B cell (primary cell): ENCODE results near the gene C22orf15. TPM values are rescaled to one million over a fixed set of nuclear protein-coding genes. Genes with fewer than 3 reads are reported as not detected.

ENCODE experiments used
- ATAC-seq: fragments of 200-7000 bp; cut with Tn5 transposase; one replicate; pipeline ENCODE4 v1.10.0; 2021; ENCODE audit warnings: low read depth, mild to moderate bottlenecking, moderate number of reproducible peaks, moderate library complexity
- CTCF ChIA-PET: fragments of 350-600 bp; sonication (Branson Sonifier 250); formaldehyde crosslinking; loops from one replicate; lab custom pipeline; 2021; ENCODE audit warnings: antibody characterized with exemption, inconsistent platforms; lab: Charles Lee
- POLR2A ChIA-PET: fragments of 350-600 bp; sonication (Branson Sonifier 250); formaldehyde crosslinking; loops from one replicate; lab custom pipeline; 2021; ENCODE audit warnings: antibody characterized with exemption; lab: Charles Lee
- DNase-seq: peaks from one replicate; pipeline ENCODE4 v3.0.0; 2013
- H2AFZ ChIP-seq: 2 replicates; pipeline ENCODE4 v1.6.1; 2012; ENCODE audit warnings: mild to moderate bottlenecking, low read depth, low read length; ENCODE audit not compliant: insufficient read depth, poor library complexity, severe bottlenecking
- H3K27ac ChIP-seq, 2 donors: 1 replicate in 1 of 2; 2 replicates in 1 of 2; pipeline ENCODE4 v1.5.1; 2012 to 2013; ENCODE audit warnings: low read length in 2 of 2, mild to moderate bottlenecking in 2 of 2, moderate library complexity in 1 of 2
- H3K27me3 ChIP-seq, 4 experiments: fragments of 200-600 bp in 1 of 4; sonication (generic) in 1 of 4; replicated peaks in 1 of 4; 1 replicate in 2 of 4; 2 replicates in 2 of 4; pipeline versions ENCODE4 v1.6.1 to v1.7.0; 2013 to 2016; ENCODE audit warnings: low read length in 3 of 4, mild to moderate bottlenecking in 2 of 4, mixed read lengths in 1 of 4, moderate library complexity in 1 of 4; ENCODE audit not compliant: insufficient read depth in 4 of 4, control insufficient read depth in 3 of 4; ENCODE audit errors: control extremely low read depth in 1 of 4
- H3K36me3 ChIP-seq, 2 experiments: replicated peaks in 1 of 2; 1 replicate in 1 of 2; 2 replicates in 1 of 2; pipeline versions ENCODE4 v1.6.1 to v1.7.1; 2013; ENCODE audit warnings: low read length in 1 of 2; ENCODE audit not compliant: insufficient read depth in 2 of 2, control insufficient read depth in 1 of 2; ENCODE audit errors: control extremely low read depth in 1 of 2, extremely low read depth in 1 of 2
- H3K4me1 ChIP-seq, 2 donors: fragments of 200-600 bp in 1 of 2; sonication (generic) in 1 of 2; 1 replicate in 1 of 2; 2 replicates in 1 of 2; pipeline versions ENCODE4 v1.5.1 to v1.6.1; 2013 to 2017; ENCODE audit warnings: low read length in 2 of 2; ENCODE audit not compliant: control insufficient read depth in 2 of 2, insufficient read depth in 2 of 2
- H3K4me2 ChIP-seq: replicated peaks from 2 replicates; pipeline ENCODE3; 2012; ENCODE audit warnings: mild to moderate bottlenecking, low read depth, low read length; ENCODE audit not compliant: poor library complexity, severe bottlenecking
- H3K4me3 ChIP-seq, 5 experiments: fragments of 200-600 bp in 1 of 5; sonication (generic) in 1 of 5; 1 replicate in 3 of 5; 2 replicates in 2 of 5; pipeline versions ENCODE4 v1.5.1 to v1.7.0; 2011 to 2016; ENCODE audit warnings: low read length in 4 of 5, mild to moderate bottlenecking in 4 of 5, low read depth in 2 of 5, control low read depth in 1 of 5, moderate library complexity in 1 of 5; ENCODE audit not compliant: insufficient read depth in 1 of 5; ENCODE audit errors: control extremely low read depth in 1 of 5, extremely low read depth in 1 of 5
- H3K79me2 ChIP-seq: fragments of 200-600 bp; sonication (generic); one replicate; pipeline ENCODE4 v1.6.0; 2016; ENCODE audit warnings: low read length; ENCODE audit not compliant: control insufficient read depth, insufficient read depth
- H3K9ac ChIP-seq: fragments of 200-600 bp; sonication (generic); 2 replicates; pipeline ENCODE4 v1.6.1; 2017; ENCODE audit warnings: mild to moderate bottlenecking, low read length, moderate library complexity
- H3K9me3 ChIP-seq, 3 donors: one replicate each; pipeline versions ENCODE4 v1.6.1 to v1.7.1; 2013; ENCODE audit warnings: low read length in 2 of 3; ENCODE audit not compliant: control insufficient read depth in 2 of 3, insufficient read depth in 1 of 3; ENCODE audit errors: control extremely low read depth in 1 of 3
- H4K20me1 ChIP-seq: 2 replicates; pipeline ENCODE4 v1.6.0; 2012; ENCODE audit warnings: mild to moderate bottlenecking, low read length; ENCODE audit not compliant: insufficient read depth, control insufficient read depth, poor library complexity, severe bottlenecking
- H3K27ac Mint-ChIP-seq: one replicate; pipeline ENCODE4 v1.8.0; 2021; ENCODE audit warnings: mixed read lengths
- H3K27me3 Mint-ChIP-seq: one replicate; pipeline ENCODE4 v1.8.0; 2021; ENCODE audit warnings: mixed read lengths
- H3K4me1 Mint-ChIP-seq: one replicate; pipeline ENCODE4 v1.8.0; 2021; ENCODE audit warnings: mixed read lengths
- H3K4me3 Mint-ChIP-seq: one replicate; pipeline ENCODE4 v1.8.0; 2021; ENCODE audit warnings: mixed read lengths
- H3K9me3 Mint-ChIP-seq: one replicate; pipeline ENCODE4 v1.8.0; 2022; ENCODE audit warnings: mixed read lengths; ENCODE audit not compliant: insufficient read depth
- EZH2 ChIP-seq: IDR thresholded peaks from 2 replicates; pipeline ENCODE4 v1.6.1; 2012; ENCODE audit warnings: borderline replicate concordance, low read depth, mild to moderate bottlenecking, moderate library complexity, low read length; ENCODE audit not compliant: insufficient read depth, poor library complexity, severe bottlenecking
- WGBS: methylation state at CpG from one replicate; pipeline ENCODE4 v1.1.5; 2013; ENCODE audit warnings: missing lambda C conversion rate; ENCODE audit not compliant: insufficient coverage; 5-methylcytosine and 5-hydroxymethylcytosine counted together
- intact Hi-C: fragments of 100-400 bp; cut with micrococcal nuclease; formaldehyde crosslinking; loops from one replicate; pipeline ENCODE4 v1.10.0; 2022
- polyA plus RNA-seq: library from polyadenylated mRNA; depleted of rRNA; stranded (reverse); fragments of >200 nt; gene quantifications from 2 replicates; pipeline ENCODE4 v1.2.3, GENCODE V29; 2012
- total RNA-seq, 2 donors: library from RNA; stranded (reverse); fragments of 120-200 nt in 1 of 2; gene quantifications; 1 replicate in 1 of 2; 2 replicates in 1 of 2; pipeline versions ENCODE4 v1.2.3 to v1.2.4, GENCODE V29; 2013 to 2022
- TF ChIP-seq, protein P1 (sequence below): fragments of 200-600 bp; IDR thresholded peaks from one replicate; pipeline ENCODE4 v1.8.0; 2022; ENCODE audit warnings: antibody characterized with exemption, mild to moderate bottlenecking

C22orf15 gene
- total and polyA plus RNA-seq, 2 donors (not counting 1 experiment from before 2014, with no cell fraction given) = 0.61 to 0.81 TPM

- H3K36me3 ChIP-seq = peaks cover 0 to 9% of the 10 kb centered on the region in 2 experiments
- H3K4me3 ChIP-seq = no peak overlapping the region
- H3K27me3 ChIP-seq = no peaks in the 10 kb centered on the region
- H3K4me1 Mint-ChIP-seq = peaks cover 20% of the 10 kb centered on the region
- H3K9ac ChIP-seq = no peak overlapping the region
- no peak overlapping the region for H3K4me2 ChIP-seq
- DNase-seq (no peak), ATAC-seq (no peak)
- peaks cover 34% of the 10 kb centered on the region for H3K79me2 ChIP-seq
- no peak overlapping the region for H3K27ac Mint-ChIP-seq
- no peaks in the 10 kb centered on the region for H3K9me3 ChIP-seq
- H3K4me3 Mint-ChIP-seq = peak overlapping the region; percentile 50
- H2AFZ ChIP-seq = no peak overlapping the region
- H4K20me1 ChIP-seq = no peaks in the 10 kb centered on the region
- POLR2A ChIA-PET = interaction anchor here (2.4 kb wide), 1 partner anchor 34 kb away, joined by 17 read pairs; the partner anchor contains the start of gene ZNF70
- H3K27ac ChIP-seq = no peak overlapping the region
- CTCF ChIA-PET = interaction anchor here (3.3 kb wide), 1 partner anchor 132 kb away, joined by 13 read pairs; no protein-coding TSS in a partner anchor
- no peaks in the 10 kb centered on the region for H3K27me3 Mint-ChIP-seq
- no peaks in the 10 kb centered on the region for H3K9me3 Mint-ChIP-seq
- intact Hi-C loops = loop anchor here (5.0 kb wide), 1 partner anchor 139 kb away; the partner anchor contains the start of gene SLC2A11
- no peak for TF ChIP-seq EZH2
- TF ChIP-seq, protein P1, sequence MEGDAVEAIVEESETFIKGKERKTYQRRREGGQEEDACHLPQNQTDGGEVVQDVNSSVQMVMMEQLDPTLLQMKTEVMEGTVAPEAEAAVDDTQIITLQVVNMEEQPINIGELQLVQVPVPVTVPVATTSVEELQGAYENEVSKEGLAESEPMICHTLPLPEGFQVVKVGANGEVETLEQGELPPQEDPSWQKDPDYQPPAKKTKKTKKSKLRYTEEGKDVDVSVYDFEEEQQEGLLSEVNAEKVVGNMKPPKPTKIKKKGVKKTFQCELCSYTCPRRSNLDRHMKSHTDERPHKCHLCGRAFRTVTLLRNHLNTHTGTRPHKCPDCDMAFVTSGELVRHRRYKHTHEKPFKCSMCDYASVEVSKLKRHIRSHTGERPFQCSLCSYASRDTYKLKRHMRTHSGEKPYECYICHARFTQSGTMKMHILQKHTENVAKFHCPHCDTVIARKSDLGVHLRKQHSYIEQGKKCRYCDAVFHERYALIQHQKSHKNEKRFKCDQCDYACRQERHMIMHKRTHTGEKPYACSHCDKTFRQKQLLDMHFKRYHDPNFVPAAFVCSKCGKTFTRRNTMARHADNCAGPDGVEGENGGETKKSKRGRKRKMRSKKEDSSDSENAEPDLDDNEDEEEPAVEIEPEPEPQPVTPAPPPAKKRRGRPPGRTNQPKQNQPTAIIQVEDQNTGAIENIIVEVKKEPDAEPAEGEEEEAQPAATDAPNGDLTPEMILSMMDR = no peak
- H3K4me1 ChIP-seq = peaks cover 13 to 19% of the 10 kb centered on the region in 2 donors
- 88% methylated on average over 8 of the region's 17 CpGs for WGBS
Measured at GRCh38 chr22:23718371-23719165, 44.2 kb upstream of the C22orf15 start.

- Histone ChIP-seq H3K36me3 (no peaks in the 10 kb centered on the region), H3K4me2 (no peak overlapping the region), H3K4me3 (no peak overlapping the region), H3K27me3 (no peaks in the 10 kb centered on the region), H3K9ac (no peak overlapping the region), H2AFZ (no peak overlapping the region), H4K20me1 (no peaks in the 10 kb centered on the region), H3K79me2 (peaks cover 18% of the 10 kb centered on the region), H3K4me1 (peaks cover 10 to 14% of the 10 kb centered on the region in 2 donors), H3K27ac (no peak overlapping the region), H3K9me3 (no peaks in the 10 kb centered on the region)
- Mint-ChIP-seq H3K9me3 (no peaks in the 10 kb centered on the region), H3K27me3 (peaks cover 3% of the 10 kb centered on the region), H3K4me1 (peaks cover 10% of the 10 kb centered on the region), H3K4me3 (no peak overlapping the region), H3K27ac (no peak overlapping the region)
- no peak for TF ChIP-seq EZH2
- TF ChIP-seq, protein P1 = no peak
- CTCF ChIA-PET = interaction anchor here (0.6 to 1.0 kb wide), 2 partner anchors 27 to 137 kb away, joined by 3 read pairs; partner anchors contain the start of gene SLC2A11
- intact Hi-C loops = no loop called here
- WGBS = no CpG with 5 or more reads among the region's 6 CpGs
- ATAC-seq (no peak), DNase-seq (no peak)
- POLR2A ChIA-PET = no interaction called here
Measured at GRCh38 chr22:23720855-23721254, 41.9 kb upstream of the C22orf15 start.
